HepG2 (cell line): Measurements from ENCODE around the gene LDLRAD4. TPM values are rescaled to one million over a fixed set of nuclear protein-coding genes. Genes with fewer than 3 reads are reported as not detected.

ENCODE experiments used
- ATAC-seq: fragments of 200-7000 bp; cut with Tn5 transposase; 3 replicates; pipeline ENCODE4 v1.9.1; 2020; ENCODE audit warnings: mild to moderate bottlenecking, moderate library complexity
- BruUV-seq: library from RNA; stranded (reverse); fragments of 400-500 nt; replicated peaks from 2 replicates; lab custom pipeline; 2021; lab: Mats Ljungman, UMichigan
- CTCF ChIA-PET: fragments of 300-600 bp; formaldehyde crosslinking; extraction: SDS; loops from one replicate; lab custom pipeline; 2021; ENCODE audit warnings: low total read pairs, inconsistent platforms, low intra/inter-chr PET ratio; lab: Yijun Ruan, JAX
- POLR2A ChIA-PET: fragments of 350-600 bp; sonication (Branson Sonifier 250); formaldehyde crosslinking; loops from one replicate; lab custom pipeline; 2020; ENCODE audit warnings: antibody characterized with exemption, inconsistent platforms; lab: Yijun Ruan, JAX
- DNase-seq: peaks from one replicate; pipeline ENCODE4 v3.0.0-alpha.2; 2015; ENCODE audit warnings: low spot score
- FAIRE-seq: peaks from 3 replicates; lab custom pipeline; 2011; peaks lifted over from hg19 to GRCh38; lab: Jason Lieb, UNC
- H2AFZ ChIP-seq: one replicate; pipeline ENCODE4 v1.6.1; 2011; ENCODE audit warnings: low read length, inconsistent platforms
- H3K27ac ChIP-seq: fragments of 300-600 bp; 3 replicates; pipeline ENCODE4 v1.8.0; 2011; ENCODE audit warnings: mixed run types, mild to moderate bottlenecking, mixed read lengths, low read length, inconsistent platforms; ENCODE audit not compliant: insufficient read depth; ENCODE audit errors: extremely low read length
- H3K27me3 ChIP-seq, 2 experiments: fragments of 200-600 bp in 1 of 2; 2 replicates in 1 of 2; 3 replicates in 1 of 2; pipeline versions ENCODE4 v1.6.0 to v1.8.0; 2011; ENCODE audit warnings: low read length in 2 of 2, mild to moderate bottlenecking in 2 of 2, moderate library complexity in 2 of 2, inconsistent platforms in 1 of 2; ENCODE audit not compliant: insufficient read depth in 2 of 2, control insufficient read depth in 1 of 2
- H3K36me3 ChIP-seq, 2 experiments: fragments of 200-600 bp in 1 of 2; replicated peaks in 1 of 2; 2 replicates in 1 of 2; 3 replicates in 1 of 2; pipeline versions ENCODE4 v1.5.1 to v1.8.0; 2011; ENCODE audit warnings: low read length in 2 of 2, inconsistent platforms in 1 of 2; ENCODE audit not compliant: insufficient read depth in 2 of 2, control insufficient read depth in 1 of 2
- H3K4me1 ChIP-seq: 2 replicates; pipeline ENCODE4 v1.5.1; 2012; ENCODE audit warnings: low read length, inconsistent platforms; ENCODE audit not compliant: insufficient read depth
- H3K4me2 ChIP-seq: 2 replicates; pipeline ENCODE4 v1.6.0; 2011; ENCODE audit warnings: low read depth, low read length, inconsistent platforms
- H3K4me3 ChIP-seq, 3 experiments: fragments of 200-600 bp in 1 of 3; sonication (generic), shearing (Covaris generic) in 1 of 3; replicated peaks in 1 of 3; 2 replicates each; pipeline ENCODE4 v1.5.1; 2011 to 2016; ENCODE audit warnings: low read length in 3 of 3, inconsistent platforms in 2 of 3, low read depth in 2 of 3, mild to moderate bottlenecking in 2 of 3, control low read depth in 1 of 3, mixed read lengths in 1 of 3; ENCODE audit not compliant: insufficient read depth in 1 of 3
- H3K79me2 ChIP-seq: one replicate; pipeline ENCODE4 v1.6.1; 2011; ENCODE audit warnings: low read length, inconsistent platforms; ENCODE audit not compliant: insufficient read depth
- H3K9ac ChIP-seq: 2 replicates; pipeline ENCODE4 v1.6.0; 2011; ENCODE audit warnings: mild to moderate bottlenecking, low read depth, low read length, inconsistent platforms; ENCODE audit not compliant: insufficient read depth
- H3K9me3 ChIP-seq: 2 replicates; pipeline ENCODE4 v1.5.1; 2012; ENCODE audit warnings: mild to moderate bottlenecking, low read length
- H4K20me1 ChIP-seq: 2 replicates; pipeline ENCODE4 v1.6.0; 2011; ENCODE audit warnings: inconsistent platforms, mild to moderate bottlenecking, low read length, moderate library complexity; ENCODE audit not compliant: insufficient read depth
- CTCF ChIP-seq: sonication (generic); formaldehyde crosslinking; IDR thresholded peaks from 2 replicates; pipeline ENCODE4 v1.5.0; 2020; ENCODE audit warnings: mild to moderate bottlenecking, missing genetic modification reagents, moderate library complexity
- ELF4 ChIP-seq: sonication (generic); formaldehyde crosslinking; IDR thresholded peaks from 2 replicates; pipeline ENCODE4 v1.5.0; 2020; ENCODE audit warnings: missing genetic modification reagents, mild to moderate bottlenecking, moderate library complexity, borderline replicate concordance
- KAT7 ChIP-seq: IDR thresholded peaks from 2 replicates; pipeline ENCODE4 v1.6.1; 2018; ENCODE audit warnings: borderline replicate concordance, missing compliant biosample characterization
- POLR2G ChIP-seq: fragments of 200-400 bp; formaldehyde crosslinking; IDR thresholded peaks from 2 replicates; pipeline ENCODE4 v1.6.1; 2018; ENCODE audit warnings: mild to moderate bottlenecking, low read depth, low read length, moderate library complexity
- SIN3B ChIP-seq: fragments of 150-350 bp; IDR thresholded peaks from 2 replicates; pipeline ENCODE4 v1.6.1; 2014; ENCODE audit warnings: low read length
- ZBTB46 ChIP-seq: sonication (generic); formaldehyde crosslinking; IDR thresholded peaks from 2 replicates; pipeline ENCODE4 v1.4.0; 2020; ENCODE audit warnings: mild to moderate bottlenecking, missing genetic modification reagents, borderline replicate concordance
- ZMYM4 ChIP-seq: sonication (generic); formaldehyde crosslinking; IDR thresholded peaks from 2 replicates; pipeline ENCODE4 v1.8.1; 2023; ENCODE audit warnings: mild to moderate bottlenecking, missing genetic modification reagents
- ZNF143 ChIP-seq: sonication (generic); formaldehyde crosslinking; IDR thresholded peaks from 2 replicates; pipeline ENCODE4 v1.4.0; 2020; ENCODE audit warnings: missing genetic modification reagents
- ZNF543 ChIP-seq: sonication (generic); formaldehyde crosslinking; IDR thresholded peaks from 2 replicates; pipeline ENCODE4 v1.4.0; 2020; ENCODE audit warnings: mild to moderate bottlenecking, missing genetic modification reagents
- ZNF766 ChIP-seq: sonication (generic); formaldehyde crosslinking; IDR thresholded peaks from 2 replicates; pipeline ENCODE4 v1.5.0; 2020; ENCODE audit warnings: missing genetic modification reagents, borderline replicate concordance
- ZSCAN9 ChIP-seq: IDR thresholded peaks from 2 replicates; pipeline ENCODE4 v1.6.1; 2016; ENCODE audit warnings: borderline replicate concordance
- WGBS: methylation state at CpG from one replicate; pipeline ENCODE4 v1.1.6; 2017; ENCODE audit warnings: low lambda C conversion rate; 5-methylcytosine and 5-hydroxymethylcytosine counted together
- in situ Hi-C: cut with HindIII; loops from 2 replicates; pipeline ENCODE4 v1.10.0; 2017; ENCODE audit warnings: low pct_unique_long_range_greater_than_20kb; ENCODE audit not compliant: extremely low pct_ligation_motif_present
- intact Hi-C: fragments of 100-400 bp; cut with micrococcal nuclease; formaldehyde crosslinking; loops from one replicate; pipeline ENCODE4 v1.10.0; 2022; ENCODE audit not compliant: unreplicated experiment
- polyA plus RNA-seq, 8 experiments: library from polyadenylated mRNA; depleted of rRNA in 3 of 8; stranded (reverse) in 7 of 8; unstranded in 1 of 8; fragments of >200 nt; fragmentation: Illumina TruSeq in 4 of 8; extraction: Trizol in 4 of 8; gene quantifications; 2 replicates each; pipeline versions ENCODE4 v1.2.1 to v1.2.3, GENCODE V29; 2011 to 2016; ENCODE audit warnings: low read depth in 4 of 8, missing spikeins in 1 of 8, mixed read lengths in 1 of 8; ENCODE audit not compliant: insufficient read depth in 1 of 8
- total RNA-seq, 5 experiments: library from RNA; depleted of rRNA; stranded (reverse); fragments of >200 nt; fragmentation: Illumina TruSeq; extraction: Trizol; gene quantifications; 2 replicates each; pipeline ENCODE4 v1.2.3, GENCODE V29; 2016; ENCODE audit warnings: low read depth in 1 of 5
- TF ChIP-seq, protein P1 (sequence below): sonication (generic); formaldehyde crosslinking; IDR thresholded peaks from 2 replicates; pipeline ENCODE4 v1.4.0; 2020; ENCODE audit warnings: low read depth, mild to moderate bottlenecking, missing genetic modification reagents

The LDLRAD4 gene
- total and polyA plus RNA-seq, 2 of the 13 experiments (the other 11 are each of a cell fraction or from before 2014, with no cell fraction given), result 13.6 to 20.9 TPM

DNA sequence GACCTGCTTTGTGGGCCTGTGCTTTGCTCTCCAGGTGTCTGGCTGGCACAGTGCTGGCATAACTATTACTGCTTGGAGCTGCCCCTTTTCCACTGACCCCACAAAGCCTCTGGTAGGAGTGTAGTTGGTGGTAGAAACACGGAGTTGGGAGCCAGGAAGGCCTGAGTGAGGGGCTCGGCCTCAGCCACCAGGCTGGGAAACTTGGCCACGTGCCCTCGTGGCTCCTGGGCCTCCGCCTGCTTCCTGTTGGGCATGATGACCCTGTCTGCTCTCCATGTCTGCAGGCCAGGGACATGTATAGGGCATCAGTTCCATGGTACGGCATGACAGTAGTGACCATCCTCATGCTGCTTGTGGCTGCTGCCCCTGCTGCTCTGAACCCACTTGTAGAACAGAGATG lies 266.6 kb downstream of the LDLRAD4 start:
- 98% methylated on average over 6 of the region's 6 CpGs for WGBS
- no peak for ATAC-seq
- FAIRE-seq, result no peak
- Histone ChIP-seq H3K4me3 (no peak overlapping the region), H3K27ac (no peak overlapping the region), H3K27me3 (no peaks in the 10 kb centered on the region), H3K9ac (no peak overlapping the region), H3K4me2 (no peak overlapping the region), H3K36me3 (no peaks in the 10 kb centered on the region), H3K79me2 (no peaks in the 10 kb centered on the region), H3K4me1 (no peaks in the 10 kb centered on the region), H2AFZ (no peak overlapping the region), H3K9me3 (no peaks in the 10 kb centered on the region), H4K20me1 (no peaks in the 10 kb centered on the region)
- intact Hi-C loops, result no loop called here
- TF ChIP-seq ZNF143 (no peak), CTCF (CRISPR knock-in tag) (no peak)
- in situ Hi-C loops, result no loop called here
- ChIA-PET POLR2A (no interaction called here), CTCF (no interaction called here)
- no peak for DNase-seq
- no TSS peak for BruUV-seq

- in situ Hi-C loops, result no loop called here
- no peak overlapping the region for H3K4me2 ChIP-seq
- H3K79me2 ChIP-seq, result no peaks in the 10 kb centered on the region
- H3K27me3 ChIP-seq, result no peaks in the 10 kb centered on the region
- intact Hi-C loops, result no loop called here
- ChIA-PET POLR2A (no interaction called here), CTCF (no interaction called here)
- H3K27ac ChIP-seq, result no peak overlapping the region
- no peaks in the 10 kb centered on the region for H4K20me1 ChIP-seq
- ATAC-seq, result no peak
- H3K36me3 ChIP-seq, result no peaks in the 10 kb centered on the region
- peaks cover under 1% of the 10 kb centered on the region; the same call in 1 of the 2 replicates for H3K4me1 ChIP-seq
- no peaks in the 10 kb centered on the region for H3K9me3 ChIP-seq
- H2AFZ ChIP-seq, result no peak overlapping the region
- FAIRE-seq, result no peak
- no peak overlapping the region for H3K4me3 ChIP-seq
- no peak overlapping the region for H3K9ac ChIP-seq
- DNase-seq, result no peak
- 97% methylated on average over 7 of the region's 7 CpGs for WGBS
- BruUV-seq, result no TSS peak
- TF ChIP-seq POLR2G (no peak), ZMYM4 (CRISPR knock-in tag) (no peak), ELF4 (CRISPR knock-in tag) (no peak), ZBTB46 (no peak), ZSCAN9 (CRISPR knock-in tag) (no peak), SIN3B (no peak), ZNF766 (no peak), KAT7 (CRISPR knock-in tag) (no peak), ZNF543 (CRISPR knock-in tag) (no peak)
- TF ChIP-seq, protein P1, sequence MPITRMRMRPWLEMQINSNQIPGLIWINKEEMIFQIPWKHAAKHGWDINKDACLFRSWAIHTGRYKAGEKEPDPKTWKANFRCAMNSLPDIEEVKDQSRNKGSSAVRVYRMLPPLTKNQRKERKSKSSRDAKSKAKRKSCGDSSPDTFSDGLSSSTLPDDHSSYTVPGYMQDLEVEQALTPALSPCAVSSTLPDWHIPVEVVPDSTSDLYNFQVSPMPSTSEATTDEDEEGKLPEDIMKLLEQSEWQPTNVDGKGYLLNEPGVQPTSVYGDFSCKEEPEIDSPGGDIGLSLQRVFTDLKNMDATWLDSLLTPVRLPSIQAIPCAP (CRISPR knock-in tag), result no peak
Observed at GRCh38 chr18:13485604-13486003, 267.0 kb downstream of the LDLRAD4 start.
